HepG2 (cell line): ENCODE data around the gene ALDH7A1. TPM values are rescaled to one million over a fixed set of nuclear protein-coding genes. Genes with fewer than 3 reads are reported as not detected.
A peak's percentile ranks its signal among the peaks of the same experiment; 100 is the strongest.

Source experiments
- EED ChIP-seq: sonication (generic); formaldehyde crosslinking; IDR thresholded peaks from 2 replicates; pipeline ENCODE4 v1.5.0; 2020; ENCODE audit warnings: mild to moderate bottlenecking, missing genetic modification reagents
- HBP1 ChIP-seq: IDR thresholded peaks from 2 replicates; pipeline ENCODE4 v1.6.1; 2016; ENCODE audit warnings: low read depth, control low read depth
- HMGXB3 ChIP-seq: sonication (generic); formaldehyde crosslinking; IDR thresholded peaks from 2 replicates; pipeline ENCODE4 v1.4.0; 2020; ENCODE audit warnings: missing genetic modification reagents, borderline replicate concordance
- HNF4G ChIP-seq, 2 experiments: sonication (generic) in 1 of 2; formaldehyde crosslinking in 1 of 2; IDR thresholded peaks; 2 replicates each; pipeline versions ENCODE4 v1.4.0 to v1.6.1; 2011 to 2020; ENCODE audit warnings: borderline replicate concordance in 2 of 2, low read depth in 2 of 2, mild to moderate bottlenecking in 2 of 2, low read length in 1 of 2, missing genetic modification reagents in 1 of 2, moderate library complexity in 1 of 2
- HNRNPK ChIP-seq: fragments of 200-400 bp; formaldehyde crosslinking; IDR thresholded peaks from 2 replicates; pipeline ENCODE4 v1.6.1; 2018; ENCODE audit warnings: low read length, low read depth, moderate library complexity, mild to moderate bottlenecking; ENCODE audit not compliant: poor library complexity, severe bottlenecking
- ISL2 ChIP-seq: sonication (generic); formaldehyde crosslinking; IDR thresholded peaks from 2 replicates; pipeline ENCODE4 v1.5.0; 2020; ENCODE audit warnings: missing genetic modification reagents
- KLF9 ChIP-seq: IDR thresholded peaks from 2 replicates; pipeline ENCODE4 v1.6.1; 2016; ENCODE audit warnings: low read depth
- MIXL1 ChIP-seq: IDR thresholded peaks from 2 replicates; pipeline ENCODE4 v1.6.1; 2016
- PAF1 ChIP-seq: IDR thresholded peaks from 2 replicates; pipeline ENCODE4 v1.6.1; 2016; ENCODE audit warnings: missing genetic modification reagents, missing compliant biosample characterization
- TERF1 ChIP-seq: sonication (generic); formaldehyde crosslinking; IDR thresholded peaks from 2 replicates; pipeline ENCODE4 v1.8.0; 2022; ENCODE audit warnings: mild to moderate bottlenecking, missing genetic modification reagents, moderate library complexity
- ZNF276 ChIP-seq: sonication (generic); formaldehyde crosslinking; IDR thresholded peaks from 2 replicates; pipeline ENCODE4 v1.4.0; 2020; ENCODE audit warnings: mild to moderate bottlenecking, low read depth, missing genetic modification reagents
- ZNF329 ChIP-seq: sonication (generic); formaldehyde crosslinking; IDR thresholded peaks from 2 replicates; pipeline ENCODE4 v1.9.0; 2021; ENCODE audit warnings: low read depth, mild to moderate bottlenecking, missing genetic modification reagents
- ZNF362 ChIP-seq: sonication (generic); formaldehyde crosslinking; IDR thresholded peaks from 2 replicates; pipeline ENCODE4 v1.4.0; 2020; ENCODE audit warnings: missing genetic modification reagents, mild to moderate bottlenecking, borderline replicate concordance
- ZNF746 ChIP-seq: sonication (generic); formaldehyde crosslinking; IDR thresholded peaks from 2 replicates; pipeline ENCODE4 v1.8.0; 2022; ENCODE audit warnings: mild to moderate bottlenecking, missing genetic modification reagents
- ZNF790 ChIP-seq: sonication (generic); formaldehyde crosslinking; IDR thresholded peaks from 2 replicates; pipeline ENCODE4 v1.8.0; 2022; ENCODE audit warnings: missing genetic modification reagents, mild to moderate bottlenecking, borderline replicate concordance
- polyA plus RNA-seq, 8 experiments: library from polyadenylated mRNA; depleted of rRNA in 3 of 8; stranded (reverse) in 7 of 8; unstranded in 1 of 8; fragments of >200 nt; fragmentation: Illumina TruSeq in 4 of 8; extraction: Trizol in 4 of 8; gene quantifications; 2 replicates each; pipeline versions ENCODE4 v1.2.1 to v1.2.3, GENCODE V29; 2011 to 2016; ENCODE audit warnings: low read depth in 4 of 8, missing spikeins in 1 of 8, mixed read lengths in 1 of 8; ENCODE audit not compliant: insufficient read depth in 1 of 8
- total RNA-seq, 5 experiments: library from RNA; depleted of rRNA; stranded (reverse); fragments of >200 nt; fragmentation: Illumina TruSeq; extraction: Trizol; gene quantifications; 2 replicates each; pipeline ENCODE4 v1.2.3, GENCODE V29; 2016; ENCODE audit warnings: low read depth in 1 of 5
- TF ChIP-seq, protein P1 (sequence below): IDR thresholded peaks from 2 replicates; pipeline ENCODE4 v1.6.1; 2018; ENCODE audit warnings: missing genetic modification reagents

Gene ALDH7A1
- total and polyA plus RNA-seq, 2 of the 13 experiments (the other 11 are each of a cell fraction or from before 2014, with no cell fraction given), result 69.0 to 100 TPM

DNA sequence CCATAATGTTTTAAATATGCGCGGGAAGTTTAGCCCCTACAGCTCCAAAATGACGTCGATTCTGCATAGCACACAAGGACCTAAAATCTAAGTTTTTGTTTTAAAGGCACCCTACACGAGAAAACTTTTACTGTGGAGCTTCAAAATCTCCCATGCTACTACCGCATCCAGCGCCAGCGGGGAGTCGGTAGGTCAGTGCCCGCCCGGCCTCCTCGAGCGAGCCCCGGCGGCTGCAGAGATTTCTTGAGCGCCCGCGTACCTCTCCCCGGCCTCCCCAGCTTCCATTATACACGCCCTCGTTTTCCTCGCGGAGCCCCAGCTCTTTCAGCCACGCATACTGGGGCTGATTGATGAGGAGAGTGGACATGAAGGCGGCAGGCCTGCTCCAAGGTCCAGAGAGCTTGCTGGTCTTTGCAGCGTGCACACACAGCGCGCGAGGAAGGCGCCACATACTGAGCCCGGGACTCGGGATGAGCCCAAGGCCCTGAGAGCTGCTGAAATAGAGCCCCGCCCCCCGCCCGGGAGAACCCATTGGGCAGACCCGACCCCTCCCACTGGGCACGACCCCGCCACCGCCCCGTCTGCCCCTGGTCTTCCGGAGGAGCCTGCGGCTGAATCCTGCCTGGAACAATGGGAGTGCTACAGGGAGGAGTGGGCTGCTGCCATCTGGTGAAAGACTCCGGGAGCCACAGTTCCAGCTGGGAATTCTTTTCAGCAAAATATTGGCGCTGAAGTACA, at the start of gene ALDH7A1 (continued):
- peak; percentile 83; the same call in 1 of the 2 replicates for TF ChIP-seq ZNF329 (CRISPR knock-in tag)
- peak; percentile 89 for TF ChIP-seq HBP1 (CRISPR knock-in tag)
- peak; percentile 73; the same call in 1 of the 2 replicates for TF ChIP-seq HMGXB3 (CRISPR knock-in tag)
- TF ChIP-seq KLF9, result no peak; the same call in 1 of the 2 replicates
- TF ChIP-seq ZNF790 (CRISPR knock-in tag), result no peak
- peak; percentile 77 for TF ChIP-seq ISL2 (CRISPR knock-in tag)
- TF ChIP-seq PAF1 (CRISPR knock-in tag), result no peak
- peak; percentile 42; the same call in 1 of the 2 replicates for TF ChIP-seq ZNF362 (CRISPR knock-in tag)
- TF ChIP-seq ZNF746 (CRISPR knock-in tag), result peak; percentile 67; the same call in 1 of the 2 replicates
- TF ChIP-seq EED, result no peak
- 0 out of 2 replicates have a peak, but pooled peaks have one; percentile 65 for TF ChIP-seq ZNF276 (CRISPR knock-in tag)
- TF ChIP-seq HNRNPK, result no peak
- TF ChIP-seq, protein P1, sequence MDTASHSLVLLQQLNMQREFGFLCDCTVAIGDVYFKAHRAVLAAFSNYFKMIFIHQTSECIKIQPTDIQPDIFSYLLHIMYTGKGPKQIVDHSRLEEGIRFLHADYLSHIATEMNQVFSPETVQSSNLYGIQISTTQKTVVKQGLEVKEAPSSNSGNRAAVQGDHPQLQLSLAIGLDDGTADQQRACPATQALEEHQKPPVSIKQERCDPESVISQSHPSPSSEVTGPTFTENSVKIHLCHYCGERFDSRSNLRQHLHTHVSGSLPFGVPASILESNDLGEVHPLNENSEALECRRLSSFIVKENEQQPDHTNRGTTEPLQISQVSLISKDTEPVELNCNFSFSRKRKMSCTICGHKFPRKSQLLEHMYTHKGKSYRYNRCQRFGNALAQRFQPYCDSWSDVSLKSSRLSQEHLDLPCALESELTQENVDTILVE (CRISPR knock-in tag), result peak; percentile 72; the same call in 1 of the 2 replicates
- no peak; the same call in 1 of the 2 replicates for TF ChIP-seq MIXL1 (CRISPR knock-in tag)
- 0 out of 2 replicates have a peak, but pooled peaks have one; percentile 3 for TF ChIP-seq HNF4G (IDR thresholded peaks at IDR 0.05; ENCODE audit: borderline replicate concordance, low read depth, low read length)
- TF ChIP-seq HNF4G (CRISPR knock-in tag; IDR thresholded peaks at IDR 0.05; ENCODE audit: borderline replicate concordance, low read depth), result no peak
- TF ChIP-seq TERF1 (CRISPR knock-in tag), result no peak
